HG02678 (cell line): ENCODE data around the gene RMI1.
A peak's percentile ranks its signal among the peaks of the same experiment; 100 is the strongest.
"Not testable (repeated sequence)": the region's sequence is repeated elsewhere in the genome, so short reads cannot be mapped to it uniquely, and the experiment has no call there.

Source experiments
- ATAC-seq: cut with Tn5 transposase; IDR thresholded peaks from one replicate; pipeline ENCODE4 v1.9.1; 2021; ENCODE audit warnings: mild to moderate bottlenecking, moderate library complexity; ENCODE audit not compliant: unreplicated experiment

Gene RMI1

DNA sequence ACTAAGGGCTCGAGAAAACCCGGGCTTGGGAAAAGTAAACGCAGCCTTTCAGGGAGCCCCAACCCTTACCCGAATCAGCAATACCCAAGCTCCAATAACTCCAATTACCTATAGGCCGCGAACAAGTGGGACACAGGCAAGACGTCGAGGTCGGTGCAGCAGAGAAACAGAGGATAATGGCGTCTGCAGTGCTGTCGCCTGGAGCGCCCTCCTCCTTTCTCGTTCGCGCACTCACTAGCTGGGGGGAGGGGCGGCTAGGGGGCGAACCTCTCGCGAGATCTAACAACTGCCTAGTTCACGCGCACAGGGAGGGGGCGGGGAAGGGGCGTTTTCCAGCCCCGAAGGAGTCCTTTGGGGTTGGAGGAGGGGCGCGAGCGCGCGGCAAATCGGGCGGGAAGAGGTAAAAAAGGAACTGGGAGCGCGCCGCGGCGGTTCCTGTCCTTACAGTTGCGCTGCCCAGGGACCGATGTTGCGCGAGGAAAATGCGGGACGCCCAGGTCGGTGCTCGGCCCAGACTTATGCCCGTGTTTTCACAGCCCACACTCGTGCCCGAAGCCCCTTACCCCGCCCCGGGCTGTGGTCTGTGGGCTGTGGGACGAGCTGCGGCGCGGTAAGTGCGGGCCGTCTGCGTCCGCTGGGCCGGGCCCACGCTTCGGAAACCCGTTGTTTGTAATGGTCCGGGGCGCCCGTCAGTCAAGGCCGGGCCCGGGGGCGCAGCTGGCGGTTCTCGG, at the start of gene RMI1:
Gene RMI1, plus strand, starts transcription at position 411 of the 731 bp plus-strand sequence. CDS start 20,182 bp downstream, outside the sequence.
- ATAC-seq = peak; percentile 68

DNA sequence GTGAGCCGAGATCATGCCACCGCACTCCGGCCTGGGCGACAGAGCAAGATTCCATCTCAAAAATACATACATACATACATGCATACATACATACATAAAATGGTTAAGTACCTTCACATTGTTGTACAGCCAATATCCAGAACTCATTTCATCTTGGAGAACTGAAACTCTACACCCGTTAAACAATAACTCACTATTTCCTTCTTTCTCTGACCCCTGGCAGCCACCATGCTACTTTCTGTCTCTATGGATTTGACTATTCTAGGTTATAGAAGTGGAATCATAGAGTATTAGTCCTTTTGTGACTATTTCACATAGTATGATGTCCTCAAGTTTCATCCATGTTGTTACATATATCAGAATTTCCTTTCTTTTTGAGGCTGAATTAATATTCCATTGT, 49.7 kb upstream of the RMI1 start:
- ATAC-seq = no peak

DNA sequence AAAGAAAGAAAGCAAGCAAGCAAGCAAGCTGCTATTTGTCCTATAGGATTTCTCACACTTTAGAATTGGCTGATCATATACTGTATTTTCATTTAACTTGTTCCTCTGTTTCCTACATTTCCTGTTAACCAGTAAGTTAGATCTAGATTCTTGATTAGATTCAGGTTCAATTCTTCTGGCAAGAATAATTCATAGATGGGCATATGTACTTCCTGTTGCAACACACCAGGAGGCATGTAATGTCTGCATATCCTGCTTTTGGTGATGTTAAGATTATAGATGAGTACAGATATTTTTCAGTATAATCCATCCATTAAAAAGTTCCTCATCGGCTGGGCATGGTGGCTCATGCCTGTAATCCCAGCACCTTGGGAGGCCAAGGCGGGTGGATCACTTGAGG, 48.6 kb upstream of the RMI1 start:
- no peak for ATAC-seq

GRCh38 chr9:83932851-83933250, 47.8 kb upstream of the RMI1 start:
- ATAC-seq = no peak

GRCh38 chr9:83933790-83934189, 46.8 kb upstream of the RMI1 start:
- ATAC-seq = no peak

- ATAC-seq = no peak
Observed at GRCh38 chr9:83934569-83935275, 45.9 kb upstream of the RMI1 start.

- no peak for ATAC-seq
Observed at GRCh38 chr9:83935276-83935935, 45.2 kb upstream of the RMI1 start.

DNA sequence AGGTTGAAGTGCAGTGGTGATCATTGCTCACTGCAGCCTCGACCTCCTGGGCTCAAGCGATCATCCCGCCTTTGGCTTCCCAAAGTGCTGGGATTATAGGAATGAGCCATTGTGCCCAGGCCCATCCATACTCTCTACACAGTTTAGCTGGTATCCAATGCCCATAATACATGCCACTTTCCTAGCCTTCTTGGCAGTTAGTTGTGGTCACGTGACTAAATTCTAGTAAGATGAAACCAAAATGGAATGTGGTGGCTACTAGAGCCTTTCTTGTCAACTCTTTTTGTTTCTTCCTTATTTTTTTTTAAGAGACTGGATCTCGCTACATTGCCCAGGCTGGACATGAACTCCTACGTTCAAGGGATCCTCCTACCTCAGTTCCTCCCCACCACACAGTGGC, 44.1 kb upstream of the RMI1 start:
- no peak for ATAC-seq

DNA sequence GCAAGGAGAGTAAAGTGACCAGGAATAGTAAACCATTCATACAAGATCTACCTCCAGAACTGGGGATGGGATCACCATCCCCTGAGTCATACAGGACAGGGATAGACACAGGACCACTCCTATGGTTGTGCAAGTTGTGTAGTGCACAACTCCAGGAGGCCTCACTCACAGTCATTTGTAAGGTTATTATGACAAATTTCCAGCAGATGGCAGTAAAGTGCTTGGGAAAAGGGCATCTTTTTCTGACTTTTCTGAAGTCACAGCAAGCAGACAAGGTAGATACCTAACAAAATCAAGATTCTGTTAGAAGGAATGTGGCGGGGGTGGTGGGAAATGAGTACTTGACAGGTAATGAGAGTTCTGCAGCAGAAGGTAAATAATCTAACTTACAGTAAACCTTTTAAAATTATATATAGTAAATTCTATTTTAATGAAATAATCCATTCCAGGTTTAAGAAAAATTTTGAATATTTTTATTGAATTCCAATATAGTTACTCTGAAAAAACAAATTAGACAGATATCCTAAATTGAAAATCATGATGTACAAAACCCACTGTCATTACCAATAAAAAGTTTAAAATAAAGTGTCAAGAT, 42.6 kb upstream of the RMI1 start:
- ATAC-seq = peak; percentile 72

GRCh38 chr9:83940590-83941303, 39.9 kb upstream of the RMI1 start:
- ATAC-seq = no peak

DNA sequence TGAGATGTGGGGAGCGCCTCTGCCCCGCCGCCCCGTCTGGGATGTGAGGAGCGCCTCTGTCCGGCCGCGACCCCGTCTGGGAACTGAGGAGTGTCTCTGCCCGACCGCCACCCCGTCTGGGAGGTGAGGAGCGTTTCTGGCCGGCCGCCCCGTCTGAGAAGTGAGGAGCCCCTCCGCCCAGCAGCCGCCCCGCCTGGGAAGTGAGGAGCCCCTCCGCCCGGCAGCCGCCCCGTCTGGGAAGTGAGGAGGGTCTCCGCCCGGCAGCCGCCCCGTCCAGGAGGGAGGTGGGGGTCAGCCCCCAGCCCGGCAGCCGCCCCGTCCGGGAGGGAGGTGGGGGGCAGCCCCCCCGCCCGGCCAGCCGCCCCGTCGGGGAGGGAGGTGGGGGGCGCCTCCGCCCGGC, 32.5 kb upstream of the RMI1 start:
- not testable (repeated sequence) for ATAC-seq

DNA sequence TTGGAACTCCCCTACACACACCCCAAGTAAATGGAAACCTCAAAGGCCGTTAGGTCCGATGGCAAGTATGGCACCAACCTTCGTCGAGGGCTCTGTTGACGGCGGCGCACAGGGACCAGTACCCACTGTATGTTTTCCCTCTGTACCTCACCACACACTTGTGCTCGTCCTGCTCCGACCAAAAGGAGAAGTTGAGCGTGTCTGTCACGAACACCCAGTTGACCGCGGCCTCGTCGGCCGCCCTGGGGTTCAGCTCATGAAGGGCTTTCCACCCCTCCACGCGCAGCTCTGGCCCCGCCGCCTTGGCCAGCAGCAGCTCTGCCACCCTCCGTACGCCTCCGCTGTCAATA, 24.5 kb upstream of the RMI1 start:
- ATAC-seq = peak; percentile 66

- peak; percentile 87 for ATAC-seq
Observed at GRCh38 chr9:83956436-83957247, 24.0 kb upstream of the RMI1 start.

DNA sequence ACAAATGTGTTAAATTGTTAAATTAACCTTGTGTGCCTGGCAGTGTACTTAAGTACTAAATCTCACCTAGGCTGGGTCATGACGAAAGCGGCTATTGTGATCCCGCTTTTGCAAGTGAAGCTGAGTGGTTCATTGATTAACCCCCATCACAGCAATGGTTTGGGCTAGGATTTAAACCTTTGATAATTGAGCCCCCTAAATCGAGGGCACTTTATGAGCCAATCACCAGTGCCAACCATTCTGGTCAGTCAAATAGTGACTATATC, 23.4 kb upstream of the RMI1 start:
- ATAC-seq = no peak

DNA sequence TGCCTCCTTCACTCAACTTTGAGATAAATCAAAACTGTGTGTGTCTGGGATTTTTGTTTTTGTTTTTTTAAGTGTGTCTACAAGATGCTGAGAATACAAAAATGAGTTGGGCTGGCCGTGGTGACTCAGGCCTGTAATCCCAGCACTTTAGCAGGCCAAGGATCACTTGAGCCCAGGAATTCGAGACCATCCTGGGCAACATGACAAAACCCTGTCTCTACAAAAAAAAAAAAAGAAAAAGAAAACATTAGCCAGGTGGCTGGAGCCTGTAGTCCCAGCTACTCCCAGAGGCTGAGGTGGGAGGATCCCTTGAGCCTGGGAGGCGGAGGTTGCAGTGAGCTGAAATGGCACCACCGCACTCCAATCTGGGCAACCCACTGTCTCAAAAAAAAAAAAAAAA, 21.5 kb upstream of the RMI1 start:
- ATAC-seq = no peak

- no peak for ATAC-seq
Observed at GRCh38 chr9:83960991-83961390, 19.6 kb upstream of the RMI1 start.

- no peak for ATAC-seq
Observed at GRCh38 chr9:83962165-83962564, 18.4 kb upstream of the RMI1 start.

DNA sequence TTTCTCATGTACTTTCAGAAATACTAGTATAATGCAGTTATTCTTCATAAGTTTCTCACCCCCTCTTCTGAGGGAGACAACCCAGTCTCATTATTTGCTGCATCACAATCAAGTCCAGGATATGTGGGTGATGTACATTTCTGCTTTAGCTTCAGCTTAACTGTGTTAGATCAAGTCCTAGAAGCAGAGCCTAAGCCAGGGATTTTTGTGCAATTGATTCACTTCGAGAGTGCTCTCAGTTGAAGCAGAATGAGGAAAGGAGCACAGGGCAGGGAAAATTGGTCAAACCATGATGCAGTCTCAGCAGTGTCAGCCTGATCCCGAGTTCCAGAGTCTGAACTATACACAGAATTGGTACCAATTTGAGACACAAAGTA, 15.6 kb upstream of the RMI1 start:
- ATAC-seq = no peak

DNA sequence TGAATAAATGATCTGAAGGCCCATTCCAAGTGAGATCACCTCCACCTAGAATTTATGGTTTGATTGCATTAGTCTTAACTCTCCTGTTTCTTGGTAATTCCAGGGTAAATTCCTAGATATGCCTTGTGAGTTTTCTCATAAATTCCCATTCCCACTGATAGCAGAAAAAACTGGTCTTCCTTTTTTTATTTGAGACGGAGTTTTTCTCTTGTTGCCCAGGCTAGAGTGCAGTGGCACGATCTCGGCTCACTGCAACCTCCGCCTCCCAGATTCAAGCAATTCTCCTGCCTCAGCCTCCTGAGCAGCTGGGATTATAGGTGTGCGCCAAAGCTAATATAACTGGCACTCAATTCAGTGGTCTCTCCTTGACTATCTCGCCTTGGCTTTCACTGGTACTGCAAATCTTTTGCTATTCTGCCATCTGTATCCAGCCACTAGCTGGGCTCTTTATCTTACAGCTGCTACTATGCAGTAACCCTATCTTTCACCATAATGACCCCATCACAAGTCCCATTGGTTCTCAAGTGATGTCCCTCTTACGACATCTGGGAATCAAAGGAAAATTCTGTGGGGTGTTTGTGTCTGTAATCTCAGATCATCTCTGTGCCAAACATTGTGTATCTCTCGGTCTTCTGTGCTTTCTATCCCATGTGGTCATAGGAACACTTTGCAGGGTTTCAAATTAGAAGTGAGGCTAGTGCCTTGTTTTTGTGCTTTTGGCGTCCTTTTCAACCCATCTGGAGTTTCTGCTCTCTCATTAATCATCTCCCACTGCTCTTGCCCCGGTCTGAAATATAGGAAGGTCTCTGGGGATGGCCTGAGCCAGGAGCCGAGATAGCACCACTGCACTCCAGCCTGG, 15.0 kb upstream of the RMI1 start:
- ATAC-seq = no peak

DNA sequence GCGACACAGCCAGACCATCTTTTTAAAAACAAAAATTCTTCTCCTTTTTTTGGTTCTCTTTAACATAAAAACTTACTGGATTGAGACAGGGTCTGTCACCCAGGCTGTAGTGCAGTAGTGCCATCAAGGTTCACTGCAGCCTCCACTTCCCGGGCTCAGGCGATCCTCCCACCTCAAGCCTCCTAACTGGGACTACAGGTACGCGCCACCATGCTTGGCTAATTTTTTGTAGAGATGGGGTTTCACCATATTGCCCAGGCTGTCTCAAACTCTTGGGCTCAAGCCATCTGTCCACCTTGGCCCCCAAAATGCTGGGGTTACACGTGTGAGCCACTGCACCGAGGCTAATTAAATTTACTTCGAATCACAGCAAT, 14.4 kb upstream of the RMI1 start:
- no peak for ATAC-seq
